Adipocyte (in vitro differentiated cells): ENCODE measurements around the gene KRTAP4-2.

Experiments used
- DNase-seq: peaks from one replicate; pipeline ENCODE4 v3.0.0-alpha.2; 2015; ENCODE audit warnings: low read depth
- H3K27me3 ChIP-seq: replicated peaks from 2 replicates; pipeline ENCODE4 v1.7.0; 2013; ENCODE audit warnings: mild to moderate bottlenecking, low read length, moderate library complexity; ENCODE audit not compliant: control insufficient read depth, insufficient read depth
- H3K36me3 ChIP-seq: 2 replicates; pipeline ENCODE4 v1.7.0; 2013; ENCODE audit warnings: low read length, mild to moderate bottlenecking, moderate library complexity; ENCODE audit not compliant: control insufficient read depth, insufficient read depth, severe bottlenecking
- H3K4me1 ChIP-seq: 2 replicates; pipeline ENCODE4 v1.7.0; 2013; ENCODE audit warnings: mild to moderate bottlenecking, low read length, moderate library complexity; ENCODE audit not compliant: control insufficient read depth, insufficient read depth
- H3K4me3 ChIP-seq: 2 replicates; pipeline ENCODE4 v1.7.0; 2013; ENCODE audit warnings: mild to moderate bottlenecking, low read length, moderate library complexity
- H3K9ac ChIP-seq: 2 replicates; pipeline ENCODE4 v1.7.0; 2013; ENCODE audit warnings: mild to moderate bottlenecking, low read length, moderate library complexity
- H3K9me3 ChIP-seq: 2 replicates; pipeline ENCODE4 v1.7.0; 2013; ENCODE audit warnings: mild to moderate bottlenecking, low read length, moderate library complexity; ENCODE audit not compliant: control insufficient read depth

KRTAP4-2 gene

DNA sequence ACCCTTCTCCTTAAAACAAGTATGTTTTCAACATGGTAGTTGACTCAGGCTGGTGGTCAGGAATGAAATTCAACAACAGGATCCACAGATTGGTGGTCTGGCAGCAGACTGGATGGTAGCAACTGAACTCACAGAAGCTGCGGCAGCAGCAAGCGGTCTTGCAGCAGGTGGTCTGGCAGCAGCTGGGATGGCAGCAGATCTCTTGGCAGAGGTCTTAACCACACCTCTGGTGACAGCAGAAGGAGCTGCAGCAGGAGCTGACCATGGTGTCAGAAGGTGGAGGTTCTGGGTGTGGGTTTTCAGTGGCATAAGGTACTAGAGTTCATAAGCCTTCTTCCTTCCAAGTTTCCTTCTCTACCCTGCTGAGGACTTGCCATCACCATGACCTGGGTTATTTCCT is 8.9 kb upstream of the KRTAP4-2 start:
- H3K9me3 ChIP-seq = no peaks in the 10 kb centered on the region
- H3K4me1 ChIP-seq = no peaks in the 10 kb centered on the region
- H3K9ac ChIP-seq = no peak overlapping the region
- no peaks in the 10 kb centered on the region for H3K27me3 ChIP-seq
- no peak overlapping the region for H3K4me3 ChIP-seq
- H3K36me3 ChIP-seq = no peaks in the 10 kb centered on the region
- DNase-seq = no peak

DNA sequence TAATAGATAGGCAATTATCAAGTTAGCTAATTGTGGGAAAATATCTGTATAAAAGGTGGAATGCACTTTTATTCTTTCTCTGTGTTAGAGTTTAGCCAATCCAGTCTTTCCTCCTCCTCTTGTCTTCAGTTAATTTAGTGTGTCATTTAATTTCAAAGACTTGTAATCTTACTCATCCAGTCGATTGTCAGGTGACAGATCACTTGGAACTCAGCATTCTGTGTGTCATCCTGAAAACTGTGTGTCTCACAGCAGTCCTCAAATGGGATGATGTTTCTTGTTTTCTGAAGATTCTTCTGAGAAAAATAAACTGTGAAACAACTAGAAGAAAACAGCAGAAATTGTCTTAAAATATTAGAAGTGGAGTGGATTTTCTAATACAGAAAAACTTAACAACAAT is 7.0 kb upstream of the KRTAP4-2 start:
- no peak for DNase-seq
- Histone ChIP-seq H3K9ac (no peak overlapping the region), H3K4me1 (no peaks in the 10 kb centered on the region)

GRCh38 chr17:41184480-41184961 is 6.5 kb upstream of the KRTAP4-2 start, which contains the start of gene KRTAP4-1:
Gene KRTAP4-1, minus strand, starts transcription at chr17:41184911. Its CDS starts 57 bp downstream, at chr17:41184854.
- no peaks in the 10 kb centered on the region for H3K36me3 ChIP-seq
- DNase-seq = no peak
- H3K4me3 ChIP-seq = no peak within 1 kb of the TSS
- H3K4me1 ChIP-seq = peaks cover 2% of the 10 kb centered on the region
- no peak within 1 kb of the TSS for H3K9ac ChIP-seq
- no peaks in the 10 kb centered on the region for H3K9me3 ChIP-seq
- H3K27me3 ChIP-seq = no peaks in the 10 kb centered on the region

More for the DNA sequence above, 7.0 kb upstream of the KRTAP4-2 start:
- no peaks in the 10 kb centered on the region for H3K36me3 ChIP-seq
- no peaks in the 10 kb centered on the region for H3K27me3 ChIP-seq
- H3K9me3 ChIP-seq = no peaks in the 10 kb centered on the region
- no peak overlapping the region for H3K4me3 ChIP-seq

DNA sequence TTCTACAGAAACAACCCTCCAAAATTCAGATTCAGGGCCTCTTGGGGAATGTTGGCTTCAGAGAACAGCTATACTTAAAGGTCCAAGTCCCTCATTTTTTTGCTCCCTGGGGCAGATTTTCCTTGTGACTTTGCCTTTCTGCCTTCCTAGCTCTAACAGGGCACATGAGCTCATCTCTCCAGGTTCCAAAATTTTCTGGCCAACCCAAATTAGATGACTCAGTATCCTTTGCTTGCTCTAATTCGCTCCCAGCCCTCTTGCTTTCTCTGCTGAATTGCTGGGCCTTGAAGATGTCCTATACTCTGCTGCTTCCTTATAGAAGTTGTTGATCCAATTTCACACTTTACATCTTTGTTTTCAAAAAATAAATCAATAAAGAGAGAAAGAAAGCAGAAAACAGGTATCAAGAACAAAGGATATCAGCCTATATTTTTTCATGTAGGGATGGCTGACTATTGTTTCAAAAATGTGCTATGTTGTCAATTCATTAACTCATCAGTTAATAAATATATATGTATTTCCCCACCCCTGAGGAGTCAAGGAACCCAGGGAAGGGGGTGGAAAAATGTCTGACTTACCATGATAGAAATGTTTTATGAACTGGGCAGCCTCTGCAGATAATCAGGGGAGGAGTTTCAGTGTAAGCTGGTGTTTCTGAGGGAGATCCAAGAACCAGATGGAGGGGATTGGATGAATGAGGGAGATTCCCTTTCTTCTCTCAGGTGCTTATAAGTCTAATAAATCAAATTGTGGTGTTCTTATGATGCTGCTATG is 1.0 kb upstream of the KRTAP4-2 start:
- Histone ChIP-seq H3K36me3 (no peaks in the 10 kb centered on the region), H3K9ac (no peak overlapping the region), H3K4me1 (peaks cover 14% of the 10 kb centered on the region), H3K4me3 (no peak overlapping the region), H3K9me3 (no peaks in the 10 kb centered on the region), H3K27me3 (no peaks in the 10 kb centered on the region)
- peak; percentile 27 for DNase-seq

DNA sequence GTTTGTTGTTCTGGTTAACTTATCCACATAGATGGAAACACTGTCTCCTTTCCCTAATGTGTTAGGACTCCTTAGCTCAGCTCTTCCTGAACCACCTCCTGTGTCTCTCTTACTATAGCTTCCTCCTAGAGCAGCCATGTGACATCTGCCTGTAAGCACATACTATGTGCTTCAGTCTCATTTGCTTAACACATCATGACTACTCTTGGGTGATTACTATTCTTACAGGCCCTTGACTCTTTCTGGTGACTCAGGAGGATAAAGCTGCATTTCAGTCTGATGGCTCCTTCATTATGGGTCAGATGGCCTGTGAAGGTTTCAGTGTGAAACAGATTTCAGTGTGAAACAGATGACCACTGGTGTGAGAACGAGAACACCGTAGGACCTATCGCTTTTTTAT is 320 bp upstream of the KRTAP4-2 start:
- H3K9ac ChIP-seq = no peak overlapping the region
- no peaks in the 10 kb centered on the region for H3K9me3 ChIP-seq
- peaks cover 14% of the 10 kb centered on the region for H3K4me1 ChIP-seq
- H3K4me3 ChIP-seq = no peak overlapping the region
- H3K27me3 ChIP-seq = no peaks in the 10 kb centered on the region
- no peaks in the 10 kb centered on the region for H3K36me3 ChIP-seq
- peak; percentile 2 for DNase-seq

- peaks cover 14% of the 10 kb centered on the region for H3K4me1 ChIP-seq
- H3K36me3 ChIP-seq = no peaks in the 10 kb centered on the region
- H3K9me3 ChIP-seq = no peaks in the 10 kb centered on the region
- no peak for DNase-seq
- H3K9ac ChIP-seq = no peak overlapping the region
- no peak overlapping the region for H3K4me3 ChIP-seq
- no peaks in the 10 kb centered on the region for H3K27me3 ChIP-seq
Measured at GRCh38 chr17:41176744-41177387, 1.2 kb downstream of the KRTAP4-2 start.

DNA sequence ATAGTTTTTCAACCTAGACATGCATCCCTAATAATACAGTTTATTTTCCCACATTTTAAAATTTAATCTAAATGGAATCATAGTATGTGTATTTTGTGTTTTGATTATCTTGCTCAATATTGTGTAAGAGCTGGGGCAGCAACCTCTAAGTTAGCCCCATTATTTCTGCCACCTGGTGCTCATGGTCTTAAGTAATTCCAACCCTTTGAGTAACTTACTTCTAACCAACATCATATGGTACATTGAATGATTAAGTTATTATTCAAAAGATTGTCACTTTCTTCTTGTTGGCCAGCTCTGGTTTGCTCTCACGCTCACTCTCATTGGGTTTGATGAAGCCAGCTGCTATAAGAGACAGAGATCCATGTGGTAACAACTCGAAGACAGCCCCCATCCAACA is 6.1 kb downstream of the KRTAP4-2 start:
- DNase-seq = no peak
- Histone ChIP-seq H3K9me3 (no peaks in the 10 kb centered on the region), H3K36me3 (no peaks in the 10 kb centered on the region), H3K27me3 (no peaks in the 10 kb centered on the region), H3K9ac (no peak overlapping the region), H3K4me3 (no peak overlapping the region), H3K4me1 (no peaks in the 10 kb centered on the region)

GRCh38 chr17:41168121-41168520 is 9.9 kb downstream of the KRTAP4-2 start, which contains the start of gene KRTAP4-3:
Gene KRTAP4-3, minus strand, starts transcription at chr17:41168221. Its CDS starts 49 bp downstream, at chr17:41168172.
- no peaks in the 10 kb centered on the region for H3K36me3 ChIP-seq
- no peaks in the 10 kb centered on the region for H3K4me1 ChIP-seq
- no peaks in the 10 kb centered on the region for H3K9me3 ChIP-seq
- DNase-seq = no peak
- no peak within 1 kb of the TSS for H3K4me3 ChIP-seq
- H3K9ac ChIP-seq = no peak within 1 kb of the TSS
- no peaks in the 10 kb centered on the region for H3K27me3 ChIP-seq

GRCh38 chr17:41167561-41167960 is 10.5 kb downstream of the KRTAP4-2 start:
- Histone ChIP-seq H3K9ac (no peak overlapping the region), H3K36me3 (no peaks in the 10 kb centered on the region), H3K4me1 (no peaks in the 10 kb centered on the region), H3K9me3 (no peaks in the 10 kb centered on the region), H3K27me3 (no peaks in the 10 kb centered on the region), H3K4me3 (no peak overlapping the region)
- no peak for DNase-seq

- Histone ChIP-seq H3K4me1 (no peaks in the 10 kb centered on the region), H3K27me3 (no peaks in the 10 kb centered on the region), H3K36me3 (no peaks in the 10 kb centered on the region), H3K9me3 (no peaks in the 10 kb centered on the region), H3K4me3 (no peak overlapping the region), H3K9ac (no peak overlapping the region)
- no peak for DNase-seq
Measured at GRCh38 chr17:41163828-41164227, 14.2 kb downstream of the KRTAP4-2 start.

DNA sequence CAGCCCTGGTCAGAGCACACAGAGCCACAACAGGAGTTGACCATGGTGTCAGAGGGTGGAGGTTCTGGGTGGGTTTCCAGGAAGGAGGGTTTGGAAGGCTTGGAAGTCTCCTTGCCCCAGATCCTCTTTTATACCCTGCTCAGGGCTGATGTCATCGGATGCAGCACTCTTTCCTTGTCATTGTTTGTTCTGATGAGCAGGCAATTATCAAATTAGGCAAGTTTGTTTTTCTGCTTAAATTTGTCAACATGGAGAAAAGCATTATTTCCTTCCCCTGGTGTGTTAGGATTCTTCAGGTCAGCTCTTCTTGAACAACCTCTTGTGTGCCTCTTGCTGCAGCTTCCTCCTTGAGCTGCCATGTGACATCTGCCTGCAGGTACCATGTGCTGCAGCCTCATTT is 17.4 kb downstream of the KRTAP4-2 start, which contains the start of gene KRTAP4-4:
Gene KRTAP4-4, minus strand, starts transcription at position 101 of the 400 bp plus-strand sequence. Its CDS starts 57 bp downstream, at position 44.
- Histone ChIP-seq H3K9me3 (no peaks in the 10 kb centered on the region), H3K4me3 (no peak within 1 kb of the TSS)
- no peak for DNase-seq

More for the DNA sequence above, 17.4 kb downstream of the KRTAP4-2 start, which contains the start of gene KRTAP4-4:
- Histone ChIP-seq H3K4me1 (no peaks in the 10 kb centered on the region), H3K36me3 (no peaks in the 10 kb centered on the region), H3K27me3 (no peaks in the 10 kb centered on the region), H3K9ac (no peak within 1 kb of the TSS)
